Hematopoietic multipotent progenitor cell (in vitro differentiated cells): ENCODE results near the gene EYA2. TPM values are rescaled to one million over a fixed set of nuclear protein-coding genes. Genes with fewer than 3 reads are reported as not detected.
A peak's percentile ranks its signal among the peaks of the same experiment; 100 is the strongest.

Source experiments
- DNase-seq, 3 donors: peaks; one replicate each; pipeline ENCODE4 v3.0.0-alpha.2; 2011 to 2015; ENCODE audit warnings: low read depth in 2 of 3, low spot score in 2 of 3
- total RNA-seq: library from RNA; depleted of rRNA; stranded (reverse); fragments of >200 nt; gene quantifications from one replicate; pipeline ENCODE4 v1.2.3, GENCODE V29; 2012

Gene EYA2
- total RNA-seq, 1 donor = not detected

- DNase-seq = no peak
These were observed 81.3 kb downstream of the EYA2 start for GRCh38 chr20:46975976-46976375.

GRCh38 chr20:46977204-46977603 is 82.6 kb downstream of the EYA2 start:
- DNase-seq = no peak

GRCh38 chr20:46977909-46978588 is 83.4 kb downstream of the EYA2 start:
- no peak for DNase-seq

GRCh38 chr20:46978951-46979491 is 84.4 kb downstream of the EYA2 start:
- DNase-seq = no peak

GRCh38 chr20:46979603-46980241 is 85.1 kb downstream of the EYA2 start:
- no peak for DNase-seq

- no peak for DNase-seq
These were observed 86.5 kb downstream of the EYA2 start for GRCh38 chr20:46981184-46981583.

- DNase-seq = no peak
These were observed 88.8 kb downstream of the EYA2 start for GRCh38 chr20:46983466-46983865.

- no peak for DNase-seq
These were observed 89.8 kb downstream of the EYA2 start for GRCh38 chr20:46984405-46984804.

GRCh38 chr20:46985250-46985649 is 90.6 kb downstream of the EYA2 start:
- no peak for DNase-seq

GRCh38 chr20:46985671-46986070 is 91.0 kb downstream of the EYA2 start:
- DNase-seq = no peak

- no peak for DNase-seq
These were observed 92.4 kb downstream of the EYA2 start for GRCh38 chr20:46987001-46987400.

GRCh38 chr20:46990017-46990595 is 95.5 kb downstream of the EYA2 start:
- no peak for DNase-seq

GRCh38 chr20:46990596-46991104 is 96.0 kb downstream of the EYA2 start:
- no peak for DNase-seq

GRCh38 chr20:46991168-46991567 is 96.5 kb downstream of the EYA2 start:
- no peak for DNase-seq

GRCh38 chr20:46991880-46992639 is 97.4 kb downstream of the EYA2 start:
- DNase-seq = no peak

- DNase-seq = no peak
These were observed 98.0 kb downstream of the EYA2 start for GRCh38 chr20:46992640-46993035.

GRCh38 chr20:46993465-46994095 is 98.9 kb downstream of the EYA2 start:
- no peak for DNase-seq

GRCh38 chr20:46994341-46994740 is 99.7 kb downstream of the EYA2 start:
- peak in 2 of 3 donors; percentile 1 to 10 for DNase-seq

- no peak for DNase-seq
These were observed 101.0 kb downstream of the EYA2 start for GRCh38 chr20:46995561-46996142.

- DNase-seq = no peak
These were observed 102.5 kb downstream of the EYA2 start for GRCh38 chr20:46997187-46997586.
